ENCODE data around the gene ARMC9. TPM values are rescaled to one million over a fixed set of nuclear protein-coding genes. Genes with fewer than 3 reads are reported as not detected.

The ARMC9 gene
- total RNA-seq, 3 donors from 2014 or later = 10.9 to 32.2 (median 11.9) TPM

- Histone ChIP-seq H3K4me1 (ENCODE audit: low read depth) (peaks cover 6% of the 10 kb centered on the region), H3K36me3 (ENCODE audit: low read depth) (no peaks in the 10 kb centered on the region), H3K4me3 (no peak overlapping the region), H3K9me3 (no peaks in the 10 kb centered on the region)
- DNase-seq (no peak), ATAC-seq (peak; percentile 24)
- TF ChIP-seq, protein P1, sequence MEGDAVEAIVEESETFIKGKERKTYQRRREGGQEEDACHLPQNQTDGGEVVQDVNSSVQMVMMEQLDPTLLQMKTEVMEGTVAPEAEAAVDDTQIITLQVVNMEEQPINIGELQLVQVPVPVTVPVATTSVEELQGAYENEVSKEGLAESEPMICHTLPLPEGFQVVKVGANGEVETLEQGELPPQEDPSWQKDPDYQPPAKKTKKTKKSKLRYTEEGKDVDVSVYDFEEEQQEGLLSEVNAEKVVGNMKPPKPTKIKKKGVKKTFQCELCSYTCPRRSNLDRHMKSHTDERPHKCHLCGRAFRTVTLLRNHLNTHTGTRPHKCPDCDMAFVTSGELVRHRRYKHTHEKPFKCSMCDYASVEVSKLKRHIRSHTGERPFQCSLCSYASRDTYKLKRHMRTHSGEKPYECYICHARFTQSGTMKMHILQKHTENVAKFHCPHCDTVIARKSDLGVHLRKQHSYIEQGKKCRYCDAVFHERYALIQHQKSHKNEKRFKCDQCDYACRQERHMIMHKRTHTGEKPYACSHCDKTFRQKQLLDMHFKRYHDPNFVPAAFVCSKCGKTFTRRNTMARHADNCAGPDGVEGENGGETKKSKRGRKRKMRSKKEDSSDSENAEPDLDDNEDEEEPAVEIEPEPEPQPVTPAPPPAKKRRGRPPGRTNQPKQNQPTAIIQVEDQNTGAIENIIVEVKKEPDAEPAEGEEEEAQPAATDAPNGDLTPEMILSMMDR (IDR thresholded peaks at IDR 0.05) = no peak
- intact Hi-C loops (cut with DNase I, micrococcal nuclease) = no loop called here
Observed at GRCh38 chr2:231315896-231316295, 117.5 kb downstream of the ARMC9 start.

GRCh38 chr2:231317579-231317978, 119.1 kb downstream of the ARMC9 start:
- H3K4me3 ChIP-seq = no peak overlapping the region
- intact Hi-C loops (cut with DNase I, micrococcal nuclease) = no loop called here
- no peaks in the 10 kb centered on the region for H3K9me3 ChIP-seq
- peaks cover 6% of the 10 kb centered on the region for H3K4me1 ChIP-seq (ENCODE audit: low read depth)
- H3K36me3 ChIP-seq (ENCODE audit: low read depth) = no peaks in the 10 kb centered on the region
- DNase-seq (no peak), ATAC-seq (no peak)
- TF ChIP-seq, protein P1 (IDR thresholded peaks at IDR 0.05) = no peak

DNA sequence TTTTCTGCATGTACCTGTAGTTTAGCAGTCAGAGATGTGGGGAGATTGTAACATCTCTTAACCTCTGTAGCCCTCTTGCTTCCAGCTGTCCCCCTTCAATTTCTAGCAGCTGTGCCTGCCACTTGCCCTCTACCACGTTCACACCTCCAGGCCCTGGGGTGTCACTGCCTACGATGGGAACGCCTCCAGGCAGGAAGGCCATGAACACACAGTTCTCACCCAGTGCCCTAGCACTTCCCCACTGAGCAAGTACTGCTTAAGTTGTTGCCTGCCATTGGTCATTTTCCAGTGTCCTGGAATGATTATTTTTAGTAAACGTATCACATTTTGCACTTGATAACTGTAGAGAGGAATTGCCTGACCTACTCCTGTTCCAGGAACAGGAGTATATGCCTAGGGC, 120.0 kb downstream of the ARMC9 start:
- intact Hi-C loops (cut with DNase I, micrococcal nuclease) = no loop called here
- TF ChIP-seq, protein P1 (IDR thresholded peaks at IDR 0.05) = no peak

GRCh38 chr2:231318954-231319353, 120.5 kb downstream of the ARMC9 start:
- no peaks in the 10 kb centered on the region for H3K36me3 ChIP-seq (ENCODE audit: low read depth)
- peak; percentile 78 for ATAC-seq
- H3K9me3 ChIP-seq = no peaks in the 10 kb centered on the region
- no peak for DNase-seq
- TF ChIP-seq, protein P1 (IDR thresholded peaks at IDR 0.05) = no peak
- peaks cover 6% of the 10 kb centered on the region for H3K4me1 ChIP-seq (ENCODE audit: low read depth)
- intact Hi-C loops (cut with DNase I, micrococcal nuclease) = no loop called here
- H3K4me3 ChIP-seq = no peak overlapping the region

More for the DNA sequence above, 120.0 kb downstream of the ARMC9 start:
- H3K36me3 ChIP-seq (ENCODE audit: low read depth) = no peaks in the 10 kb centered on the region
- ATAC-seq (no peak), DNase-seq (no peak)
- H3K9me3 ChIP-seq = no peaks in the 10 kb centered on the region
- no peak overlapping the region for H3K4me3 ChIP-seq
- H3K4me1 ChIP-seq (ENCODE audit: low read depth) = peaks cover 6% of the 10 kb centered on the region

DNA sequence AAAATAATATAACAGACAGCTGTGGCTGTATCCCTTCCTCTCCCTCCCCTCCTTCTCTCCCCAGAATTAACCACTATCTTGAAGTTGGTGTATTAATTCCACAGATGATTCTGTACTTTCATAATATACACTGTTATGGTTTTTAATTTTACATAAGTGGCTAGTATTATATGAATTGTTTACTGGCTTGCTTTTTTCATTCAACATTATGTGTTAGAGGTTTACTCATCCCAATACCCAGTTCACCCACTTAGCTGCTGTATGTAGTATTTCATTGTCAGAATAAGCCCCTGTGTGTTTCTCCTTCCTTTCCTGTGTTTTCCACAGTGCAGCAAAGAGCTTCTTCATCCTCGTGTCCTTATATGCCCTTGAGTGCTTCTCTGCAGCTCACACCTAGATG, 121.4 kb downstream of the ARMC9 start:
- no peak for ATAC-seq
- Histone ChIP-seq H3K4me3 (no peak overlapping the region), H3K4me1 (ENCODE audit: low read depth) (peaks cover 6% of the 10 kb centered on the region), H3K9me3 (no peaks in the 10 kb centered on the region), H3K36me3 (ENCODE audit: low read depth) (no peaks in the 10 kb centered on the region)
- TF ChIP-seq, protein P1 (IDR thresholded peaks at IDR 0.05) = no peak
- intact Hi-C loops (cut with DNase I, micrococcal nuclease) = no loop called here
- DNase-seq = no peak

GRCh38 chr2:231321021-231321420, 122.6 kb downstream of the ARMC9 start:
- TF ChIP-seq, protein P1 (IDR thresholded peaks at IDR 0.05) = no peak
- H3K4me3 ChIP-seq = no peak overlapping the region
- DNase-seq (no peak), ATAC-seq (no peak)
- no peaks in the 10 kb centered on the region for H3K9me3 ChIP-seq
- intact Hi-C loops (cut with DNase I, micrococcal nuclease) = no loop called here
- H3K4me1 ChIP-seq (ENCODE audit: low read depth) = peaks cover 6% of the 10 kb centered on the region
- H3K36me3 ChIP-seq (ENCODE audit: low read depth) = no peaks in the 10 kb centered on the region
